IMR-90 (cell line): ENCODE measurements around the gene BRAT1. TPM values are rescaled to one million over a fixed set of nuclear protein-coding genes. Genes with fewer than 3 reads are reported as not detected.

Source experiments
- ATAC-seq: fragments of 200-7000 bp; cut with Tn5 transposase; 2 replicates; pipeline ENCODE4 v1.9.1; 2020; ENCODE audit warnings: low read depth, mild to moderate bottlenecking, moderate library complexity
- BruUV-seq: library from RNA; stranded (reverse); fragments of 400-500 nt; replicated peaks from 2 replicates; lab custom pipeline; 2021; lab: Mats Ljungman, UMichigan
- CTCF ChIA-PET: fragments of 300-600 bp; formaldehyde crosslinking; extraction: SDS; loops from one replicate; lab custom pipeline; 2021; ENCODE audit warnings: antibody characterized with exemption; lab: Yijun Ruan, JAX
- POLR2A ChIA-PET: fragments of 300-600 bp; sonication (Branson Sonifier 250); formaldehyde crosslinking; loops from one replicate; lab custom pipeline; 2022; ENCODE audit warnings: antibody characterized with exemption; ENCODE audit not compliant: unreplicated experiment; lab: Charles Lee
- DNase-seq: peaks from one replicate; pipeline ENCODE4 v3.0.0; 2013
- H2AFZ ChIP-seq: replicated peaks from 2 replicates; pipeline ENCODE3; 2013; ENCODE audit warnings: low read length, mild to moderate bottlenecking; ENCODE audit not compliant: poor library complexity
- H2AK5ac ChIP-seq: 2 replicates; pipeline ENCODE4 v1.6.1; 2013; ENCODE audit warnings: low read depth, low read length, inconsistent platforms
- H2AK9ac ChIP-seq: replicated peaks from 2 replicates; pipeline ENCODE3; 2013; ENCODE audit warnings: mild to moderate bottlenecking, low read depth, low read length, moderate library complexity; ENCODE audit not compliant: poor library complexity
- H2BK120ac ChIP-seq: 2 replicates; pipeline ENCODE4 v1.6.1; 2013; ENCODE audit warnings: low read depth, low read length, inconsistent platforms
- H2BK15ac ChIP-seq: 3 replicates; pipeline ENCODE4 v1.6.1; 2013; ENCODE audit warnings: low read depth, low read length, inconsistent platforms
- H2BK20ac ChIP-seq: 2 replicates; pipeline ENCODE4 v1.6.1; 2013; ENCODE audit warnings: low read depth, mild to moderate bottlenecking, inconsistent platforms, low read length, moderate library complexity
- H2BK5ac ChIP-seq: 2 replicates; pipeline ENCODE4 v1.6.1; 2013; ENCODE audit warnings: mild to moderate bottlenecking, low read depth, low read length, inconsistent platforms; ENCODE audit not compliant: poor library complexity, severe bottlenecking
- H3K14ac ChIP-seq: replicated peaks from 2 replicates; pipeline ENCODE4 v1.6.1; 2013; ENCODE audit warnings: low read depth, low read length, inconsistent platforms
- H3K18ac ChIP-seq: 2 replicates; pipeline ENCODE4 v1.6.1; 2013; ENCODE audit warnings: low read depth, low read length, control low read depth
- H3K23ac ChIP-seq: 2 replicates; pipeline ENCODE4 v1.6.1; 2013; ENCODE audit warnings: low read depth, low read length, inconsistent platforms
- H3K27ac ChIP-seq: 2 replicates; pipeline ENCODE4 v1.5.1; 2013; ENCODE audit warnings: mild to moderate bottlenecking, control low read depth, low read length; ENCODE audit not compliant: insufficient read depth
- H3K27me3 ChIP-seq: 2 replicates; pipeline ENCODE4 v1.6.1; 2013; ENCODE audit warnings: low read length; ENCODE audit not compliant: control insufficient read depth, insufficient read depth
- H3K36me3 ChIP-seq: 2 replicates; pipeline ENCODE4 v1.6.1; 2013; ENCODE audit warnings: low read length, mixed read lengths; ENCODE audit not compliant: control insufficient read depth, insufficient read depth
- H3K4ac ChIP-seq: 2 replicates; pipeline ENCODE4 v1.6.1; 2013; ENCODE audit warnings: low read depth, low read length, inconsistent platforms
- H3K4me1 ChIP-seq: 2 replicates; pipeline ENCODE4 v1.6.1; 2013; ENCODE audit warnings: low read length, mixed read lengths; ENCODE audit not compliant: control insufficient read depth, insufficient read depth
- H3K4me2 ChIP-seq: 2 replicates; pipeline ENCODE4 v1.6.1; 2013; ENCODE audit warnings: low read depth, mild to moderate bottlenecking, control low read depth, low read length, moderate library complexity
- H3K4me3 ChIP-seq: 2 replicates; pipeline ENCODE4 v1.5.1; 2013; ENCODE audit warnings: low read depth, mild to moderate bottlenecking, control low read depth, low read length, moderate library complexity; ENCODE audit not compliant: insufficient read depth
- H3K56ac ChIP-seq: 2 replicates; pipeline ENCODE4 v1.6.1; 2013; ENCODE audit warnings: low read length, inconsistent platforms; ENCODE audit not compliant: insufficient read depth; ENCODE audit errors: extremely low read depth
- H3K79me1 ChIP-seq, 2 experiments: 2 replicates each; pipeline ENCODE4 v1.6.1; 2013; ENCODE audit warnings: low read length in 2 of 2, inconsistent platforms in 1 of 2, low read depth in 1 of 2
- H3K9ac ChIP-seq: 2 replicates; pipeline ENCODE4 v1.6.1; 2013; ENCODE audit warnings: low read depth, low read length, control low read depth
- H3K9me1 ChIP-seq: 2 replicates; pipeline ENCODE4 v1.6.1; 2013; ENCODE audit warnings: low read length, inconsistent platforms; ENCODE audit not compliant: insufficient read depth
- H3K9me3 ChIP-seq: 2 replicates; pipeline ENCODE4 v1.6.1; 2013; ENCODE audit warnings: low read length; ENCODE audit not compliant: control insufficient read depth, insufficient read depth
- H4K20me1 ChIP-seq: 2 replicates; pipeline ENCODE4 v1.6.1; 2013; ENCODE audit warnings: low read length, inconsistent platforms; ENCODE audit not compliant: insufficient read depth
- H4K5ac ChIP-seq: 2 replicates; pipeline ENCODE4 v1.6.1; 2013; ENCODE audit warnings: mild to moderate bottlenecking, low read depth, low read length, control low read depth
- H4K8ac ChIP-seq, 2 experiments: 2 replicates each; pipeline ENCODE4 v1.6.1; 2013; ENCODE audit warnings: low read depth in 2 of 2, low read length in 2 of 2, control low read depth in 1 of 2, inconsistent platforms in 1 of 2
- H4K91ac ChIP-seq: 2 replicates; pipeline ENCODE4 v1.6.1; 2013; ENCODE audit warnings: low read depth, low read length, inconsistent platforms; ENCODE audit not compliant: insufficient read depth
- CEBPB ChIP-seq: IDR thresholded peaks from 2 replicates; pipeline ENCODE4 v1.6.1; 2012; ENCODE audit warnings: low read depth, low read length, improper control_type of control experiment
- CHD1 ChIP-seq: IDR thresholded peaks from 2 replicates; pipeline ENCODE4 v1.6.1; 2012; ENCODE audit warnings: low read depth, low read length, improper control_type of control experiment
- FOS ChIP-seq: fragments of 150-350 bp; IDR thresholded peaks from 2 replicates; pipeline ENCODE4 v1.6.1; 2016; ENCODE audit warnings: low read depth, low read length
- MAFK ChIP-seq: IDR thresholded peaks from 2 replicates; pipeline ENCODE4 v1.6.1; 2012; ENCODE audit warnings: low read depth, low read length, improper control_type of control experiment
- MAZ ChIP-seq: IDR thresholded peaks from 2 replicates; pipeline ENCODE4 v1.6.1; 2012; ENCODE audit warnings: low read depth, mild to moderate bottlenecking, low read length, improper control_type of control experiment, moderate library complexity, borderline replicate concordance
- MXI1 ChIP-seq: IDR thresholded peaks from 2 replicates; pipeline ENCODE4 v1.6.1; 2012; ENCODE audit warnings: low read depth, mild to moderate bottlenecking, low read length, moderate library complexity, borderline replicate concordance
- NFE2L2 ChIP-seq: fragments of 150-350 bp; IDR thresholded peaks from 2 replicates; pipeline ENCODE4 v1.6.1; 2016; ENCODE audit warnings: low read depth, mild to moderate bottlenecking, low read length
- POLR2A ChIP-seq: IDR thresholded peaks from 2 replicates; pipeline ENCODE4 v1.6.1; 2012; ENCODE audit warnings: mild to moderate bottlenecking, low read depth, low read length
- RAD21 ChIP-seq: IDR thresholded peaks from 2 replicates; pipeline ENCODE4 v1.6.1; 2012; ENCODE audit warnings: low read length, improper control_type of control experiment
- RCOR1 ChIP-seq: IDR thresholded peaks from 2 replicates; pipeline ENCODE4 v1.6.1; 2012; ENCODE audit warnings: mild to moderate bottlenecking, low read length, improper control_type of control experiment; ENCODE audit not compliant: insufficient replicate concordance
- RFX5 ChIP-seq: IDR thresholded peaks from 2 replicates; pipeline ENCODE4 v1.8.0; 2012; ENCODE audit warnings: low read depth, mild to moderate bottlenecking, low read length, moderate library complexity
- SMC3 ChIP-seq: fragments of 150-350 bp; IDR thresholded peaks from 2 replicates; pipeline ENCODE4 v1.6.1; 2016; ENCODE audit warnings: low read depth, mild to moderate bottlenecking, antibody characterized with exemption, low read length, moderate library complexity
- WGBS, 2 experiments: methylation state at CpG; one replicate each; pipeline versions ENCODE4 v1.1.5 to v1.1.7; 2013; ENCODE audit warnings: missing lambda C conversion rate in 2 of 2; ENCODE audit not compliant: insufficient read length in 1 of 2; ENCODE audit errors: extremely low coverage in 2 of 2; 5-methylcytosine and 5-hydroxymethylcytosine counted together
- dilution Hi-C: fragments of 300-500 bp; cut with HindIII; formaldehyde crosslinking; loops from one replicate; pipeline ENCODE4 v1.14.3; 2018; ENCODE audit warnings: low sequenced_read_pairs; ENCODE audit not compliant: unreplicated experiment
- in situ Hi-C: fragments of 300-500 bp; cut with MboI; formaldehyde crosslinking; loops from 3 replicates; pipeline ENCODE4 v1.14.3; 2019; ENCODE audit warnings: low sequenced_read_pairs, inconsistent platforms, mixed read lengths
- intact Hi-C: fragments of 100-400 bp; cut with micrococcal nuclease; formaldehyde crosslinking; loops from 2 replicates; pipeline ENCODE4 v1.10.0; 2022
- polyA plus RNA-seq, 3 experiments: library from polyadenylated mRNA; depleted of rRNA; stranded (reverse); fragments of >200 nt; gene quantifications; 2 replicates each; pipeline ENCODE4 v1.2.3, GENCODE V29; 2012; ENCODE audit warnings: low replicate concordance in 1 of 3
- total RNA-seq: library from RNA; depleted of rRNA; stranded (reverse); fragments of >200 nt; gene quantifications from 2 replicates; pipeline ENCODE4 v1.2.3, GENCODE V29; 2012
- TF ChIP-seq, protein P1 (sequence below): conservative IDR thresholded peaks from 2 replicates; pipeline ENCODE4 v1.5.1; 2012; ENCODE audit warnings: mild to moderate bottlenecking, low read depth, low read length, improper control_type of control experiment
- TF ChIP-seq, protein P2 (sequence below): fragments of 150-350 bp; IDR thresholded peaks from 2 replicates; pipeline ENCODE4 v1.6.1; 2016; ENCODE audit warnings: low read depth, mild to moderate bottlenecking, low read length, moderate library complexity, borderline replicate concordance

BRAT1 gene
- total and polyA plus RNA-seq, 2 of the 4 experiments (the other 2 are of a cell fraction), result 6.8 to 21.9 TPM

DNA sequence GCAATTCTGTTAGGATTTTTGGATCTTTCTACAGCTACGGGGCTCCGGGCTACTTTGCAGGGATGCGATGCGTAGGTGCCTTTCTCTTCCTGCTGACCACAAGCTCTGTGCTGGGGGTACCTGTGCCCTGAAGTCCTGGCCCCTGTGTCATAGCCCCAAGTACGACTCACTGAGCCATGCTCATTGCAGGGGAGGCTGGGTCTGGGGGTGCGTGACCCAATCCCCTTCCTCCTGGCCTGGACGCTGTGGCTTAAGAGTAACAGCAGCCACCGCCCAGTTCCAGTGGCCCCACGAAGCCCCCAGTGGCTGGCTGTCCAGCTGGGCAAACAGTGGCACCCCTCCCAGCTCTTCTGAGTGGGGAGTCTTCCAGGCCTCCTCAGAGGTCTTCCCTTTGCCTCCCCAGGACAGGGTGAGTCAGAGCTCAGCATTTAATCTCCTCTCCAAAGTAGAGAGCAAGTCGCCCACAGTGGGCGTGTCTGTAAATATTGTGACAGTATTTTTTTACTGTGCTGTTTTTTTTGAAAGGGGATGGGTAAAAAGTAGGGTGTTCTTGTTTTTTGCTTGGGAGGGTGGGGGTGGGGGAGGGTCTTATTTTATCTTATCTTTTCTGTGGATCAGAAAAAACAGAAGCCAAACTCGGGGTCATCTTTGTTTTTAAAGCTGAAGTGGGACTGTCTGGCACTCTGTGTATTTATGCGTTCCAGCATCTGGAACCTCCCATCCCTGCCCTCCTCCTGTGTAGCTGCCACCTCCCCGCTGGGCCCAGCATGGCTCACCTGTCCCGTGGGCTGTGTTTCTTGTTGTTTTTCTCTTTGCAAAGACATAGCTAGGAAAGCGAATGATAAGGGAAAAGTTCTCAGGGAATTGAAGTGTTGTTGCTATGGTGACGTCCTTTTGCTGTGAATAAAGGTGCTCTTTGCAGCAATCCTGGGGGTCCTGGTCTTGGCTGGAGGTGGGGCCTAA is 27.5 kb downstream of the BRAT1 start:
- Histone ChIP-seq H3K4me2 (no peak overlapping the region), H3K4ac (peak overlapping the region; percentile 62; the same call in 1 of the 2 replicates), H3K14ac (no peak overlapping the region), H2BK20ac (no peak overlapping the region), H3K23ac (no peak overlapping the region), H3K79me1 (peaks cover 0 to 6% of the 10 kb centered on the region in 2 experiments; a peak in 1 of 4 replicates), H3K4me1 (peaks cover 36% of the 10 kb centered on the region), H4K8ac (peak overlapping the region in 1 of 2 experiments; percentile 70; a peak in 1 of 4 replicates), H2BK5ac (peak overlapping the region; percentile 23), H3K36me3 (no peaks in the 10 kb centered on the region), H3K27me3 (no peaks in the 10 kb centered on the region), H2AK5ac (peak overlapping the region; percentile 85; the same call in 1 of the 2 replicates), H3K56ac (no peak overlapping the region), H3K9me1 (no peaks in the 10 kb centered on the region), H3K27ac (no peak overlapping the region), H4K20me1 (no peaks in the 10 kb centered on the region), H3K18ac (no peak overlapping the region; the same call in 1 of the 2 replicates), H2BK15ac (peak overlapping the region; percentile 29; the same call in 1 of the 3 replicates), H3K9ac (no peak overlapping the region), H2AK9ac (peak overlapping the region; percentile 74), H4K5ac (no peak overlapping the region), H4K91ac (peak overlapping the region; percentile 63; the same call in 1 of the 2 replicates), H3K9me3 (no peaks in the 10 kb centered on the region), H2AFZ (peak overlapping the region; percentile 34), H2BK120ac (peak overlapping the region; percentile 73), H3K4me3 (no peak overlapping the region)
- 100% methylated on average over 3 of the region's 17 CpGs; no CpG with 5 or more reads in 1 of the 2 experiments for WGBS, 2 experiments
- dilution Hi-C loops, result no loop called here
- ChIA-PET POLR2A (no interaction called here), CTCF (interaction anchor here (0.6 kb wide), 1 partner anchor 1191 kb away, joined by 3 read pairs; no protein-coding TSS in a partner anchor)
- DNase-seq (peak; percentile 66), ATAC-seq (peak; percentile 67)
- no TSS peak for BruUV-seq
- in situ Hi-C loops, result no loop called here
- intact Hi-C loops, result no loop called here
- TF ChIP-seq FOS (no peak), RAD21 (no peak), RFX5 (no peak), MXI1 (no peak), SMC3 (no peak), CHD1 (no peak), RCOR1 (no peak), MAFK (no peak), CEBPB (no peak), MAZ (no peak), POLR2A (no peak), NFE2L2 (no peak)
- TF ChIP-seq, protein P1, sequence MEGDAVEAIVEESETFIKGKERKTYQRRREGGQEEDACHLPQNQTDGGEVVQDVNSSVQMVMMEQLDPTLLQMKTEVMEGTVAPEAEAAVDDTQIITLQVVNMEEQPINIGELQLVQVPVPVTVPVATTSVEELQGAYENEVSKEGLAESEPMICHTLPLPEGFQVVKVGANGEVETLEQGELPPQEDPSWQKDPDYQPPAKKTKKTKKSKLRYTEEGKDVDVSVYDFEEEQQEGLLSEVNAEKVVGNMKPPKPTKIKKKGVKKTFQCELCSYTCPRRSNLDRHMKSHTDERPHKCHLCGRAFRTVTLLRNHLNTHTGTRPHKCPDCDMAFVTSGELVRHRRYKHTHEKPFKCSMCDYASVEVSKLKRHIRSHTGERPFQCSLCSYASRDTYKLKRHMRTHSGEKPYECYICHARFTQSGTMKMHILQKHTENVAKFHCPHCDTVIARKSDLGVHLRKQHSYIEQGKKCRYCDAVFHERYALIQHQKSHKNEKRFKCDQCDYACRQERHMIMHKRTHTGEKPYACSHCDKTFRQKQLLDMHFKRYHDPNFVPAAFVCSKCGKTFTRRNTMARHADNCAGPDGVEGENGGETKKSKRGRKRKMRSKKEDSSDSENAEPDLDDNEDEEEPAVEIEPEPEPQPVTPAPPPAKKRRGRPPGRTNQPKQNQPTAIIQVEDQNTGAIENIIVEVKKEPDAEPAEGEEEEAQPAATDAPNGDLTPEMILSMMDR, result no peak
- TF ChIP-seq, protein P2, sequence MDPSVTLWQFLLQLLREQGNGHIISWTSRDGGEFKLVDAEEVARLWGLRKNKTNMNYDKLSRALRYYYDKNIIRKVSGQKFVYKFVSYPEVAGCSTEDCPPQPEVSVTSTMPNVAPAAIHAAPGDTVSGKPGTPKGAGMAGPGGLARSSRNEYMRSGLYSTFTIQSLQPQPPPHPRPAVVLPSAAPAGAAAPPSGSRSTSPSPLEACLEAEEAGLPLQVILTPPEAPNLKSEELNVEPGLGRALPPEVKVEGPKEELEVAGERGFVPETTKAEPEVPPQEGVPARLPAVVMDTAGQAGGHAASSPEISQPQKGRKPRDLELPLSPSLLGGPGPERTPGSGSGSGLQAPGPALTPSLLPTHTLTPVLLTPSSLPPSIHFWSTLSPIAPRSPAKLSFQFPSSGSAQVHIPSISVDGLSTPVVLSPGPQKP, result no peak
